HCT116 (cell line): ENCODE results near the gene TCERG1L. TPM values are rescaled to one million over a fixed set of nuclear protein-coding genes. Genes with fewer than 3 reads are reported as not detected.

Source experiments
- ATAC-seq: fragments of 200-7000 bp; cut with Tn5 transposase; 2 replicates; pipeline ENCODE4 v1.9.1; 2020; ENCODE audit warnings: mild to moderate bottlenecking, moderate library complexity
- BruUV-seq: library from RNA; stranded (reverse); fragments of 400-500 nt; replicated peaks from 2 replicates; lab custom pipeline; 2021; lab: Mats Ljungman, UMichigan
- CTCF ChIA-PET: fragments of 300-600 bp; sonication (Branson Sonifier 250); formaldehyde crosslinking; loops from one replicate; lab custom pipeline; 2021; ENCODE audit warnings: antibody characterized with exemption; lab: Charles Lee
- POLR2A ChIA-PET: fragments of 300-600, 350-600 bp; sonication (Branson Sonifier 250); formaldehyde crosslinking; loops from one replicate; lab custom pipeline; 2021; ENCODE audit warnings: antibody characterized with exemption; lab: Charles Lee
- RAD21 ChIA-PET, 2 experiments: fragments of 300-600 bp; sonication (Branson Sonifier 250); formaldehyde crosslinking; loops; one replicate each; lab custom pipeline; 2023; ENCODE audit warnings: low total read pairs in 2 of 2; ENCODE audit not compliant: uncharacterized antibody in 2 of 2, unreplicated experiment in 2 of 2, low non-redundant PET in 1 of 2; lab: Charles Lee
- DNase-seq: peaks from one replicate; pipeline ENCODE4 v3.0.0-alpha.2; 2010; ENCODE audit warnings: low read depth, low spot score
- H2AFZ ChIP-seq: fragments of 200-600 bp; shearing (Covaris generic), sonication (generic); 2 replicates; pipeline ENCODE4 v1.6.1; 2017; ENCODE audit warnings: low read depth, mixed run types, mixed read lengths, antibody characterized with exemption, low read length; ENCODE audit not compliant: poor library complexity, severe bottlenecking
- H3K27ac ChIP-seq: 2 replicates; pipeline ENCODE4 v1.5.1; 2012; ENCODE audit warnings: low read depth, low read length
- H3K27me3 ChIP-seq: fragments of 200-600 bp; sonication (generic); 2 replicates; pipeline ENCODE4 v1.6.1; 2016; ENCODE audit warnings: mixed run types, low read length, mixed read lengths; ENCODE audit not compliant: insufficient read depth
- H3K36me3 ChIP-seq, 2 experiments: fragments of 200-500 bp in 1 of 2; fragments of 200-600 bp in 1 of 2; sonication (Bioruptor generic) in 1 of 2; sonication (generic) in 1 of 2; 2 replicates each; pipeline versions ENCODE4 v1.5.1 to v1.6.1; 2014 to 2016; ENCODE audit warnings: low read length in 2 of 2, inconsistent platforms in 1 of 2, mixed read lengths in 1 of 2, mixed run types in 1 of 2; ENCODE audit not compliant: insufficient read depth in 2 of 2, control insufficient read depth in 1 of 2
- H3K4me1 ChIP-seq, 2 experiments: fragments of 200-600 bp in 1 of 2; sonication (generic) in 1 of 2; 2 replicates each; pipeline versions ENCODE4 v1.5.1 to v1.6.1; 2012 to 2017; ENCODE audit warnings: low read length in 2 of 2, inconsistent platforms in 1 of 2, mild to moderate bottlenecking in 1 of 2, mixed read lengths in 1 of 2, mixed run types in 1 of 2, moderate library complexity in 1 of 2; ENCODE audit not compliant: insufficient read depth in 2 of 2, control insufficient read depth in 1 of 2
- H3K4me2 ChIP-seq: fragments of 200-600 bp; sonication (generic); 2 replicates; pipeline ENCODE4 v1.6.1; 2017; ENCODE audit warnings: mixed run types, low read length, mixed read lengths
- H3K4me3 ChIP-seq, 2 experiments: fragments of 200-600 bp in 1 of 2; sonication (generic) in 1 of 2; replicated peaks in 1 of 2; 2 replicates each; pipeline ENCODE4 v1.5.1; 2011 to 2016; ENCODE audit warnings: low read length in 2 of 2, control low read depth in 1 of 2, low read depth in 1 of 2, mild to moderate bottlenecking in 1 of 2, mixed read lengths in 1 of 2, mixed run types in 1 of 2
- H3K79me2 ChIP-seq: fragments of 200-600 bp; sonication (generic); 2 replicates; pipeline ENCODE4 v1.6.1; 2017; ENCODE audit warnings: mild to moderate bottlenecking, mixed run types, low read length, moderate library complexity, mixed read lengths; ENCODE audit not compliant: insufficient read depth
- H3K9ac ChIP-seq: fragments of 200-600 bp; sonication (generic); 2 replicates; pipeline ENCODE4 v1.6.1; 2016; ENCODE audit warnings: low read length, mixed read lengths
- H3K9me2 ChIP-seq: fragments of 200-600 bp; sonication (generic), shearing (Covaris generic); 2 replicates; pipeline ENCODE4 v1.6.1; 2017; ENCODE audit warnings: mixed run types, mild to moderate bottlenecking, moderate library complexity; ENCODE audit not compliant: insufficient read depth
- H3K9me3 ChIP-seq, 2 experiments: fragments of 200-500 bp in 1 of 2; fragments of 200-600 bp in 1 of 2; sonication (Bioruptor generic) in 1 of 2; sonication (generic) in 1 of 2; 2 replicates each; pipeline ENCODE4 v1.6.1; 2014 to 2017; ENCODE audit warnings: low read length in 2 of 2, mixed read lengths in 2 of 2, inconsistent platforms in 1 of 2, low read depth in 1 of 2, mild to moderate bottlenecking in 1 of 2, mixed run types in 1 of 2, moderate library complexity in 1 of 2; ENCODE audit not compliant: control insufficient read depth in 1 of 2, insufficient read depth in 1 of 2
- H4K20me1 ChIP-seq: fragments of 200-600 bp; sonication (generic), shearing (Covaris generic); 2 replicates; pipeline ENCODE4 v1.6.1; 2017; ENCODE audit warnings: mixed run types, mild to moderate bottlenecking, moderate library complexity; ENCODE audit not compliant: insufficient read depth
- CBX3 ChIP-seq: IDR thresholded peaks from 2 replicates; pipeline ENCODE4 v1.6.1; 2012; ENCODE audit warnings: low read depth
- EZH2 ChIP-seq: fragments of 200-600 bp; sonication (generic); IDR thresholded peaks from 2 replicates; pipeline ENCODE4 v1.6.1; 2017; ENCODE audit warnings: antibody characterized with exemption, mixed run types
- POLR2A ChIP-seq: IDR thresholded peaks from 2 replicates; pipeline ENCODE4 v1.7.0; 2011; ENCODE audit warnings: borderline replicate concordance; ENCODE audit not compliant: insufficient read depth, insufficient read length; ENCODE audit errors: extremely low read depth
- REST ChIP-seq: IDR thresholded peaks from 2 replicates; pipeline ENCODE4 v1.6.1; 2012; ENCODE audit warnings: low read depth
- SP1 ChIP-seq: IDR thresholded peaks from 2 replicates; pipeline ENCODE4 v1.6.1; 2012; ENCODE audit warnings: low read depth
- ZNF274 ChIP-seq: fragments of 200-500 bp; sonication (Bioruptor generic); IDR thresholded peaks from 2 replicates; pipeline ENCODE4 v1.6.1; 2014; ENCODE audit warnings: mild to moderate bottlenecking, low read depth, low read length, inconsistent platforms
- intact Hi-C: fragments of 100-400 bp; cut with micrococcal nuclease; formaldehyde crosslinking; loops from 2 replicates; pipeline ENCODE4 v1.10.0; 2022
- total RNA-seq: library from RNA; stranded (reverse); gene quantifications from one replicate; pipeline ENCODE4 v1.2.1, GENCODE V29; 2021; ENCODE audit not compliant: unreplicated experiment

Gene TCERG1L
- total RNA-seq, 1 experiment from 2014 or later: not detected

GRCh38 chr10:131207584-131208532 lies 103.7 kb downstream of the TCERG1L start:
- H3K27me3 ChIP-seq: no peaks in the 10 kb centered on the region
- DNase-seq: no peak
- TF ChIP-seq REST (no peak), CBX3 (no peak), ZNF274 (no peak), EZH2 (no peak), SP1 (no peak), POLR2A (no peak)
- TF ChIP-seq, all 23 proteins: peak for 0
- no peak overlapping the region for H3K9ac ChIP-seq
- H3K4me2 ChIP-seq: no peak overlapping the region
- ChIA-PET POLR2A (no interaction called here), CTCF (no interaction called here), RAD21 (no interaction called here)
- no peak overlapping the region for H3K27ac ChIP-seq
- no peaks in the 10 kb centered on the region for H3K9me3 ChIP-seq
- intact Hi-C loops: no loop called here
- H3K36me3 ChIP-seq: no peaks in the 10 kb centered on the region
- no peaks in the 10 kb centered on the region for H3K4me1 ChIP-seq
- no peak overlapping the region for H2AFZ ChIP-seq
- H3K79me2 ChIP-seq: no peaks in the 10 kb centered on the region
- BruUV-seq: no TSS peak
- H3K9me2 ChIP-seq: no peaks in the 10 kb centered on the region
- no peak overlapping the region for H3K4me3 ChIP-seq
- ATAC-seq: no peak
- H4K20me1 ChIP-seq: no peaks in the 10 kb centered on the region
